H9 (cell line): ENCODE measurements around the gene UGT2B11. TPM values are rescaled to one million over a fixed set of nuclear protein-coding genes. Genes with fewer than 3 reads are reported as not detected.
"Not testable (repeated sequence)": the region's sequence is repeated elsewhere in the genome, so short reads cannot be mapped to it uniquely, and the experiment has no call there.

Source experiments
- DNase-seq: peaks from one replicate; pipeline ENCODE4 v3.0.0-alpha.2; 2017
- H2AFZ ChIP-seq: one replicate; pipeline ENCODE4 v1.6.1; 2013; ENCODE audit warnings: mild to moderate bottlenecking, low read length, control low read depth, moderate library complexity
- H2AK5ac ChIP-seq: 2 replicates; pipeline ENCODE4 v1.6.1; 2013; ENCODE audit warnings: low read length, control low read depth, mixed read lengths; ENCODE audit not compliant: insufficient read length
- H2BK120ac ChIP-seq: one replicate; pipeline ENCODE4 v1.6.1; 2013; ENCODE audit warnings: low read depth, mild to moderate bottlenecking, low read length, control low read depth, inconsistent platforms; ENCODE audit not compliant: poor library complexity, severe bottlenecking
- H2BK12ac ChIP-seq: 2 replicates; pipeline ENCODE4 v1.6.1; 2013; ENCODE audit warnings: low read length, control low read depth, mixed read lengths, low read depth; ENCODE audit not compliant: insufficient read length
- H2BK15ac ChIP-seq: 2 replicates; pipeline ENCODE4 v1.6.1; 2013; ENCODE audit warnings: low read depth, low read length, control low read depth
- H2BK20ac ChIP-seq: one replicate; pipeline ENCODE4 v1.6.1; 2013; ENCODE audit warnings: low read depth, mild to moderate bottlenecking, low read length, control low read depth, inconsistent platforms; ENCODE audit not compliant: poor library complexity, severe bottlenecking
- H2BK5ac ChIP-seq: 2 replicates; pipeline ENCODE4 v1.6.1; 2013; ENCODE audit warnings: low read length, control low read depth, mixed read lengths; ENCODE audit not compliant: insufficient read length
- H3K14ac ChIP-seq: 2 replicates; pipeline ENCODE4 v1.6.1; 2013; ENCODE audit warnings: low read length, control low read depth; ENCODE audit not compliant: insufficient read depth
- H3K18ac ChIP-seq: 2 replicates; pipeline ENCODE4 v1.6.1; 2013; ENCODE audit warnings: low read depth, mild to moderate bottlenecking, mixed read lengths, low read length, control low read depth; ENCODE audit not compliant: insufficient read length
- H3K23ac ChIP-seq: 2 replicates; pipeline ENCODE4 v1.6.1; 2013; ENCODE audit warnings: low read length, control low read depth, mixed read lengths, low read depth; ENCODE audit not compliant: insufficient read length
- H3K23me2 ChIP-seq: 2 replicates; pipeline ENCODE4 v1.6.1; 2013; ENCODE audit warnings: low read depth, mild to moderate bottlenecking, mixed read lengths, low read length, control low read depth; ENCODE audit not compliant: insufficient read length, poor library complexity, severe bottlenecking
- H3K27ac ChIP-seq: 2 replicates; pipeline ENCODE4 v1.5.1; 2013; ENCODE audit warnings: low read length, control low read depth, mixed read lengths, low read depth; ENCODE audit not compliant: insufficient read length
- H3K27me3 ChIP-seq: 2 replicates; pipeline ENCODE4 v1.6.1; 2013; ENCODE audit warnings: low read length, control low read depth, inconsistent platforms; ENCODE audit not compliant: insufficient read depth
- H3K4ac ChIP-seq: 2 replicates; pipeline ENCODE4 v1.6.1; 2013; ENCODE audit warnings: low read depth, mild to moderate bottlenecking, control low read depth, inconsistent platforms, low read length, moderate library complexity
- H3K4me1 ChIP-seq: 2 replicates; pipeline ENCODE4 v1.6.1; 2013; ENCODE audit warnings: low read length, control low read depth, inconsistent platforms; ENCODE audit not compliant: insufficient read depth
- H3K4me2 ChIP-seq: 2 replicates; pipeline ENCODE4 v1.6.1; 2013; ENCODE audit warnings: low read length, control low read depth, mixed read lengths; ENCODE audit not compliant: insufficient read length, insufficient read depth
- H3K56ac ChIP-seq: 2 replicates; pipeline ENCODE4 v1.6.1; 2013; ENCODE audit warnings: low read depth, mild to moderate bottlenecking, mixed read lengths, low read length, control low read depth; ENCODE audit not compliant: insufficient read length
- H3K79me1 ChIP-seq: 2 replicates; pipeline ENCODE4 v1.6.1; 2013; ENCODE audit warnings: low read depth, mild to moderate bottlenecking, moderate library complexity, low read length, control low read depth, inconsistent platforms; ENCODE audit not compliant: insufficient read depth, poor library complexity, severe bottlenecking
- H3K79me2 ChIP-seq: 2 replicates; pipeline ENCODE4 v1.6.1; 2013; ENCODE audit warnings: low read length, control low read depth, inconsistent platforms; ENCODE audit not compliant: insufficient read depth
- H3K9ac ChIP-seq: 2 replicates; pipeline ENCODE4 v1.6.1; 2013; ENCODE audit warnings: low read length, control low read depth, mixed read lengths; ENCODE audit not compliant: insufficient read length; ENCODE audit errors: extremely low read depth
- H3K9me3 ChIP-seq: one replicate; pipeline ENCODE4 v1.6.1; 2013; ENCODE audit warnings: low read depth, low read length, inconsistent platforms; ENCODE audit not compliant: control insufficient read depth
- H3T11ph ChIP-seq: one replicate; pipeline ENCODE4 v1.6.1; 2013; ENCODE audit warnings: mild to moderate bottlenecking, low read length, control low read depth, inconsistent platforms
- H4K20me1 ChIP-seq: one replicate; pipeline ENCODE4 v1.6.1; 2013; ENCODE audit not compliant: control insufficient read depth, insufficient read length, insufficient read depth
- H4K5ac ChIP-seq: 2 replicates; pipeline ENCODE4 v1.6.1; 2013; ENCODE audit warnings: low read depth, mild to moderate bottlenecking, mixed read lengths, low read length, control low read depth; ENCODE audit not compliant: insufficient read length
- H4K8ac ChIP-seq: replicated peaks from 2 replicates; pipeline ENCODE4 v1.6.1; 2013; ENCODE audit warnings: low read length, control low read depth, mixed read lengths, low read depth; ENCODE audit not compliant: insufficient read length
- H4K91ac ChIP-seq: 2 replicates; pipeline ENCODE4 v1.6.1; 2013; ENCODE audit warnings: low read depth, mild to moderate bottlenecking, moderate library complexity, mixed read lengths, low read length, control low read depth; ENCODE audit not compliant: insufficient read length
- H3K27ac Mint-ChIP-seq, 3 experiments: 2 replicates in 2 of 3; 3 replicates in 1 of 3; pipeline ENCODE4 v1.8.0; 2020 to 2021; ENCODE audit warnings: mixed read lengths in 3 of 3, mild to moderate bottlenecking in 1 of 3, moderate library complexity in 1 of 3
- H3K27me3 Mint-ChIP-seq: 2 replicates; pipeline ENCODE4 v1.8.0; 2021; ENCODE audit warnings: low read depth, mild to moderate bottlenecking, moderate library complexity, mixed read lengths
- H3K36me3 Mint-ChIP-seq, 3 experiments: 2 replicates in 2 of 3; 3 replicates in 1 of 3; pipeline ENCODE4 v1.8.0; 2020 to 2021; ENCODE audit warnings: low read depth in 3 of 3, mixed read lengths in 3 of 3; ENCODE audit not compliant: insufficient read depth in 1 of 3
- H3K4me1 Mint-ChIP-seq, 2 experiments: 2 replicates each; pipeline ENCODE4 v1.8.0; 2020; ENCODE audit warnings: mixed read lengths in 2 of 2
- H3K4me3 Mint-ChIP-seq, 2 experiments: 2 replicates in 1 of 2; 3 replicates in 1 of 2; pipeline ENCODE4 v1.8.0; 2020 to 2021; ENCODE audit warnings: mild to moderate bottlenecking in 2 of 2, mixed read lengths in 2 of 2, moderate library complexity in 1 of 2
- H3K9me3 Mint-ChIP-seq, 2 experiments: 2 replicates in 1 of 2; 3 replicates in 1 of 2; pipeline ENCODE4 v1.8.0; 2020; ENCODE audit warnings: mild to moderate bottlenecking in 2 of 2, mixed read lengths in 2 of 2, moderate library complexity in 1 of 2
- WGBS: extraction: QIAGEN DNeasy Blood & Tissue Kit; methylation state at CpG from one replicate; pipeline ENCODE4 v1.1.7; 2013; ENCODE audit warnings: missing lambda C conversion rate, low lambda C conversion rate, mixed read lengths; ENCODE audit not compliant: insufficient read length; ENCODE audit errors: extremely low coverage; 5-methylcytosine and 5-hydroxymethylcytosine counted together
- total RNA-seq: library from RNA; stranded (reverse); gene quantifications from 2 replicates; pipeline ENCODE4 v1.2.1, GENCODE V29; 2021
- TF ChIP-seq, protein P1 (sequence below): fragments of 200-600 bp; sonication (generic); conservative IDR thresholded peaks from 3 replicates; pipeline ENCODE4 v1.8.0; 2021; ENCODE audit warnings: antibody characterized with exemption, mild to moderate bottlenecking

Gene UGT2B11
- total RNA-seq, 1 experiment from 2014 or later, result not detected

DNA sequence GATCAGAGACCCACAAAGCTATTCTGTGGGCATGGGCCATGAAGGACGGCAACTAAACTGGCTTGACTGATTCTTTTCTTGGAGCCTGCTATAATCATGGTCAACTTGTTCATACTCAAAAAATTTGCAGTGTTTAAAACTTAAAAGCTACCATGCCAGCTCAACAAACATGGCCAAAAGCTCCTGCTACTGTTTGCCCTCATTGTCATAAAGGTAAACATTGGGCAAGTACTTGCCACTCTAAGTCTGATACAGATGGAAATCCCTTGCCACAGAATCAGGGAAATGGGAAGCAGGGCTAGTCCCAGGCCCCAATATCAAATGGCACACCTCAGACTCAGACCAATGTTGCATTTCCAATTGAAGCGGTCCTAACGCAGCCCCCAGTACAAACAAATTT, 20.4 kb downstream of the UGT2B11 start:
- H3K27ac ChIP-seq, result no peak overlapping the region
- no peak overlapping the region for H3T11ph ChIP-seq
- H3K4me1 ChIP-seq, result no peaks in the 10 kb centered on the region
- H2AFZ ChIP-seq, result no peak overlapping the region
- H3K56ac ChIP-seq, result no peak overlapping the region
- no peaks in the 10 kb centered on the region for H3K79me1 ChIP-seq
- H4K20me1 ChIP-seq, result no peaks in the 10 kb centered on the region
- no peak overlapping the region for H3K9ac ChIP-seq
- H3K27me3 ChIP-seq, result no peaks in the 10 kb centered on the region
- no peaks in the 10 kb centered on the region for H3K23me2 ChIP-seq
- H3K27me3 Mint-ChIP-seq, result no peaks in the 10 kb centered on the region; the same call in 1 of the 2 replicates
- H4K5ac ChIP-seq, result no peak overlapping the region
- H2BK5ac ChIP-seq, result no peak overlapping the region
- TF ChIP-seq, protein P1, sequence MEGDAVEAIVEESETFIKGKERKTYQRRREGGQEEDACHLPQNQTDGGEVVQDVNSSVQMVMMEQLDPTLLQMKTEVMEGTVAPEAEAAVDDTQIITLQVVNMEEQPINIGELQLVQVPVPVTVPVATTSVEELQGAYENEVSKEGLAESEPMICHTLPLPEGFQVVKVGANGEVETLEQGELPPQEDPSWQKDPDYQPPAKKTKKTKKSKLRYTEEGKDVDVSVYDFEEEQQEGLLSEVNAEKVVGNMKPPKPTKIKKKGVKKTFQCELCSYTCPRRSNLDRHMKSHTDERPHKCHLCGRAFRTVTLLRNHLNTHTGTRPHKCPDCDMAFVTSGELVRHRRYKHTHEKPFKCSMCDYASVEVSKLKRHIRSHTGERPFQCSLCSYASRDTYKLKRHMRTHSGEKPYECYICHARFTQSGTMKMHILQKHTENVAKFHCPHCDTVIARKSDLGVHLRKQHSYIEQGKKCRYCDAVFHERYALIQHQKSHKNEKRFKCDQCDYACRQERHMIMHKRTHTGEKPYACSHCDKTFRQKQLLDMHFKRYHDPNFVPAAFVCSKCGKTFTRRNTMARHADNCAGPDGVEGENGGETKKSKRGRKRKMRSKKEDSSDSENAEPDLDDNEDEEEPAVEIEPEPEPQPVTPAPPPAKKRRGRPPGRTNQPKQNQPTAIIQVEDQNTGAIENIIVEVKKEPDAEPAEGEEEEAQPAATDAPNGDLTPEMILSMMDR, result no peak
- H3K79me2 ChIP-seq, result no peaks in the 10 kb centered on the region
- H3K23ac ChIP-seq, result no peak overlapping the region
- no peaks in the 10 kb centered on the region for H3K9me3 ChIP-seq
- no peak overlapping the region for H2BK12ac ChIP-seq
- H2AK5ac ChIP-seq, result no peak overlapping the region
- H3K14ac ChIP-seq, result no peak overlapping the region
- no peak overlapping the region for H4K8ac ChIP-seq
- H3K4me2 ChIP-seq, result no peak overlapping the region
- H3K4me1 Mint-ChIP-seq, result no peaks in the 10 kb centered on the region
- H3K9me3 Mint-ChIP-seq, result peaks cover 0 to 5% of the 10 kb centered on the region in 2 experiments; a peak in 4 of 5 replicates
- H3K36me3 Mint-ChIP-seq, result no peaks in the 10 kb centered on the region
- no peak overlapping the region for H3K4ac ChIP-seq
- H3K27ac Mint-ChIP-seq, result no peak overlapping the region
- no peak overlapping the region for H2BK120ac ChIP-seq
- no peak overlapping the region for H3K18ac ChIP-seq
- no CpG with 5 or more reads among the region's 3 CpGs for WGBS
- H2BK20ac ChIP-seq, result no peak overlapping the region
- DNase-seq, result no peak
- H4K91ac ChIP-seq, result no peak overlapping the region
- no peak overlapping the region for H2BK15ac ChIP-seq
- no peak overlapping the region for H3K4me3 Mint-ChIP-seq

DNA sequence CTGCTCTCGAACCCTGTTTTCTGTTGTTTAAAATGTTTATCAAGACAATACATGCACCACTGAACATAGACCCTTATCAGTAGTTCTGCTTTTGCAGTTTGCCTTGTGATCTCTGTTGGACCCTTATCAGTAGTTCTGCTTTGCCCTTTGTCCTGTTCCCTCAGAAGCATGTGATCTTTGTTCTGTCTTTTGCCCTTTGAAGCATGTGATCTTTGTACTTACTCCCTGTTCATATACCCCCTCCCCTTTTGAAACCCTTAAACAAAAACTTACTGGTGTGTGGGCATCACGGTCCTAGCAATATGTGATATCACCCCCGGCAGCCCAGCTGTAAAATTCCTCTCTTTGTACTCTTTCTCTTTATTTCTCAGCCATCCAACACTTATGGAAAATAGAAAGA, 22.6 kb downstream of the UGT2B11 start:
- H3K27me3 Mint-ChIP-seq, H3K27ac Mint-ChIP-seq, H2AK5ac ChIP-seq, H4K20me1 ChIP-seq, H2BK120ac ChIP-seq, H3K79me1 ChIP-seq, H3T11ph ChIP-seq, H2BK12ac ChIP-seq, H3K23ac ChIP-seq, H3K27me3 ChIP-seq, H4K5ac ChIP-seq, H3K36me3 Mint-ChIP-seq, H3K79me2 ChIP-seq, DNase-seq, H3K4me2 ChIP-seq, H3K4me1 Mint-ChIP-seq, H3K18ac ChIP-seq, H2BK5ac ChIP-seq, H3K56ac ChIP-seq, H3K9me3 ChIP-seq, H4K91ac ChIP-seq, H3K27ac ChIP-seq, H2BK20ac ChIP-seq, H3K9me3 Mint-ChIP-seq, H3K4ac ChIP-seq, H3K4me3 Mint-ChIP-seq, H3K23me2 ChIP-seq, H3K4me1 ChIP-seq, H3K14ac ChIP-seq, H2BK15ac ChIP-seq, H2AFZ ChIP-seq, H4K8ac ChIP-seq, H3K9ac ChIP-seq: not testable (repeated sequence)
- WGBS, result no CpG with 5 or more reads among the region's 3 CpGs
